ENCODE results near the gene SNTG2.

Gene SNTG2

DNA sequence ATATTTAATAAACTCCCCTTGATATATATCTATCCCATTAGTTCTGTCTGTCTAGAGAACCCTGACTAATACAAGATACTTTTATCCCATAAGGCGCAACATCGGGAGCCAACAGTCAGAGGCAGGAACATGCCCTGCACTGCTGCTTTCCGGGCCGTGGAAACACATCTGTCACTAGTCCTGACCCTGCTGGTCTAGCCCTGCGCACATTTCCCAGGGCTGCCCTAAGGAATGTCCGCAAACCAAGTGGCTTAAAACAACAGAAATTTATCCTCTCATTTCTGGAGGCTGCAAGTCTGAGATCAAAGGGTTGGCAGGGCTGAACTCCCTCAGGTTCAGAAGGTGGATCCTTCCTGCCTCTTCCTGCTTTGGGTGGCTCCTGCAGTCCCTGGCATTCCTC is 348.4 kb downstream of the SNTG2 start:
- no peak for DNase-seq

DNA sequence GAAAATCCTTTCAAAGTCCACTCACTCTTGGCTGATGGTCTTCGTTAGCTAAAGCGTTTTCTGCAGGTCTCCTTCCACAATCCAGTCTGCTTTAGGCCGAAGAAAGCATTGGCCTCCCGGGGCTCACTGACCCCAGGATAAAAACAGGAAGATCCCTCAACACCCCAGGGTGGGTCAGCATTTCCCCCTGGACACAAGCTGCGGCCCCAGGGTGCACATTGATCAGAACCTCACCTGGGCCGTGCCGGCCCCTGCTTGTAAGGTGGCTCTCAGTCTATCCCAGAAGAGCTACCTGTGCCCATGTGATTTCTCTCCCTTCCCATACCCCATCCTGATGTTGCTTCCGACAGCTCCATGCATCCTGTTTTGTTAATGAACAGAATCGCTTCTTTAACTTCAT is 349.6 kb downstream of the SNTG2 start:
- no peak for DNase-seq

DNA sequence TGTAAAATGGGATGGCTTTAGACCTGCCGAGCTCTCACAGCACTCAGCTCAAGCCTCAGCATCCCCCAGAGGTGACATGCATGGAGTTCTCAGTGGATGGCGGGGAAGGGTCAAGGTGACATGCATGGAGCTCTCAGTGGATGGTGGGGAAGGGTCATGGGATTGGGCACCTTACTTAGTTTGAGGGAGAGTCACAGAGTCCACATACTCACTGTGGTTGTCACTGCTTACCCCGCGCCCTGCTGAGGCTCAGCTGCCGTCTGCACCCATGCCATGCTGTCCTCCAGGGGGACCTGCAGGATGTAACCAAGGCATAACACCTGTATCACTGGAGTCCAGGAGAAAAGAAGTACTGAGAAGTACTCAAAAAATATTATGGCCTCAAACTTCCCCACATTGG is 350.4 kb downstream of the SNTG2 start:
- no peak for DNase-seq

DNA sequence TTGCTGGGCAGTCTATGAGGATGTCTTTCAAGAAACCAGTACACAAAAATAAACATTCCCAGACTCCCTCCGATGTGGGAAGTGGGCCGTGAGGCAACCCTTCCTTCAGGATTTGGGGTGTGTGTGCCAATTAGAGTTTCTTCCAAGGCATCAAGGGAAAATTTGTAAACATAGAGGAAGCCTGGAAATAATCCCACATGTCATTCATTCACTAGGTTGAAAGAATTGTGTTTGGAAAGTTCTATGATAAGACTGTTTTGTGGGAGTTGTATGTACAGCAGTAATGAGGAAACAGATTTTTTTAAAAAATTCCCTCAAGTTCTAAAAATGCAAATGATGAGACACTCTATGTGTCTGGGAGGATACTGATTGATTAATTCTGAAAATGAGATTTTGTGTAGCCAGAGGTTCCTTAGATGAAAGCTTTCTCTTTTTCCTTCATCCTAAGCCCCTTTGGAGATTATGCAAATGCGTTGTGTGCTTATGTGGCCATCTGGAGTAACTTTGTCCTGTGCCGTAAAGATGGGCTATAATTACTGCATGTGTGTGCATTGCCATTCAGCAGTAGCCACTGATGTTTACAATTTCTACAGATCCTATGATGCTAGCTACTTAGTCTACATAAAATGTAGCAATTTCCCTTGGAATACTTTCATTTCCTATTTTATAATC is 354.8 kb downstream of the SNTG2 start:
- DNase-seq, result no peak

DNA sequence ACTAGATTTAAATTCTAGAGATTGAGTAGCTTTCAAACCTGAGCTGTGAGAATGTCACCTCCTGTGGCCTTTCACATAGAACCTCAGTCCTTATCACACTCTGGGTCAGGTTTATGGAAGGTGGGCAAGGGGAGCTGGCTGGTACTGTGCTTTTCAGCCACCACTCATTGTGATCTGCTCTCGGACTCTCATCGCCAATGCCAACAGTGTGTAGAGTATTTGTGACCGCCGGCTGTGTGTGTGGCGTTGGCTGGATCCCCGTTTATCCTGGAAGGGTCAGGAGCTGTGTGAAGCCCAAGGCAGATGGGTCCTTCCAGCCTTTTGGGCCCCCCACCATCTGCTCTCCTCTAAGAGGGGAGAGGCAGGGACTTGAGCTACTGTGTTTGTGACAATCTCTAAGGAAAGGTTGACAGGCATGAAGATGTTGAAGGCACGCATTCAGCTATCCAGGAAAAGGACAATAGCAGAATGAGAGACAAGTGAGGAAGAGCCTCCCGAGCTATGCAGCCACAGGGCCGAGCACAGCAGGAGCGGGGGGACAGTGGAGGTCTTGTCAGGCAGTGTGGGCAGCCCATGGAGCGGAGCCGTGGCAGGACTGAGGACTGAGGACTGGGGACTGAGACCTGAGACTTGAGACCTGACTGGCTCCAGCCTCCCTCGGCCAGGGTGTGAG is 355.5 kb downstream of the SNTG2 start:
- no peak for DNase-seq

DNA sequence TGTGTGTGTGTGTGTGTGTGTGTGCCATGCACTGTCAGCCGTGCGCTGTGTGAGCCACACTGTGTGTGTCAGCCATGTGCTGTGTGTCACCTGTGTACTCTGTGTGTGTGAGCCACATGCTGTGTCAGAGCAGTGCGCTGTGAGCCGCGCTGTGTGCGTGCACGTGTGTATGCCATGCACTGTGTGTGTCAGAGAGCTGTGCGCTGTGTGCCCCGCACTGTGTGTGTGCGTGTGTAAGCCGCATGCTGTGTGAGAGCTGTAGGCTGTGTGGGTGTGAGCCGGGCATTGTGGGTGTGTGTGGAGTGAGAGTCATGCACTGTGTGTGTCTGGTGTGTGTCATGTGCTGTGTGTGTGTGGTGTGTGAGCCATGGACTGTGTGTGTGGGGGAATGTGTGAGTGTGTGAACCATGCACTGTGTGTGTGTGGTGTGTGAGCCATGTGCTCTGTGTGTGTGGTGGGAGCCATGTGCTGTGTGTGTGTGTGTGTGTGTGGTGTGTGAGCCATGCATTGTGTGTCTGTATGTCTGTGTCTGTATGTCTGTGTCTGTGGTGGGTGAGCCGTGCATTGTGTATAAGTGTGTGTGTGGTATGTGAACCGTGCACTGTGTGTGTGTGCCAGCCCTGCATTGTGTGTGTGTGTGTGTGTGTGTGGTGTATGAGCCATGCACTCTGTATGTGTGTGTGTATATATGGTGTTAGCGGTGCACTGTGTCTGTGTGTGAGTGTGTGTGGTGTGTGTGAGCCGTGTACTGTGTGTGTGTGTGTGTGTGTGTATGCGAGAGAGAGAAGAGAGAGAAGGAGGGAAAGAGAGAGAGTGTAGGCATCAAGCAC is 356.3 kb downstream of the SNTG2 start:
- no peak for DNase-seq

DNA sequence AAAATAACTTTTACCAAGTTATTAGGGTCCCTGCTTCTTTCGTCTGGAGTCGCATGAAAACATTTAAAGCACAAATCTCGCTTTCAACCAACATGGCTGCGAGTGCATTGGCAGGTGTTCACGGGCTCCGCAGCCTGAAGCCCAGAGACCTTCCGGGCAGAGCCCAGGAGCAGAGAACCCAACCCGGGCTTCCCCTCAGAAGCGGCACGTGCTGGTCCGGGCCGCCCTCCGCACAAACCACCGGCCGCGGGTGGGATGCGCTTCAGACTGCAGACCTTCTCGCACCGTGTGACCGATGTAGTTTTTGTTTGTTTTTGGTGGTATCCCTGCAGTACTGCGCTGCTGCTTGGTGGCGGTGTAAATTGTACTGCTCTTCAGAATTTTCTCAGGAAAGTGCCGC is 357.0 kb downstream of the SNTG2 start:
- no peak for DNase-seq

DNA sequence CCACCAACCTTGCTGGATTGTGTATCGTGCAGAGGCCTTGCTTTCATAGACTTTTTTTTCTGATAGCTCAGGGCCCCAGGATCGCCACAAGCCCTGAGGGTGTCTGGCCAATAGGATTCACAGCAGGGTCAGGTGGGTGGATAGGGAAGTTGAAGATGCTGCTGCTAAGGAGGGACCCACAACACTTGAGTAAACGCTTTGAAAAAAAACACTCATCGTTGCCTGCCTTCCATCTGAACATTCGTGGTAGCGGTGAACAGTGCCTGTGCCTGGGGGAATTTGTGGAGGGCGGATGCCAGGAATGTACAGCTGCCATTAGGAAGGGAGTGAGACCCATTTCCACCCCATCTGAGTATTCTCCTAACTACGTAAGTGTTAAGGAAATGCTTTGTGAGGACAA is 358.0 kb downstream of the SNTG2 start:
- no peak for DNase-seq

DNA sequence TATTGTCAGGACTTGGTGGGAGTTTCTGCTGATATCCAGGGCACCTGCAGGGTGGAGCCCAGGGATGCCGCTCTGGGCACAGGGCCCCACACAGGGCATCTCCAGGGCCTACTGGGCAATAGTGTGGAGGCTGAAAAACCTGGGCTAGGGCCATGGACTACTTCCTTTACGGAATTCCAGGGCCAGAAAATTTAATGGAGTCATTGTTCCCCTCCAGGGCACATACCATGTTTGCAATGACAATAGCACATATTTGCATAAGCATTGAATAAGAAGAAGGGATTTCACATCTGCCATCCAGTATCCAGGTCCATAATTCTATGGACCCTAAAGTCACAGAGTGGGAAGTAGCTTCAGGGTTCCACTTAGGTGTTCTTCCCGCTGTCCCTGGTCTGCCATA is 358.9 kb downstream of the SNTG2 start:
- no peak for DNase-seq

DNA sequence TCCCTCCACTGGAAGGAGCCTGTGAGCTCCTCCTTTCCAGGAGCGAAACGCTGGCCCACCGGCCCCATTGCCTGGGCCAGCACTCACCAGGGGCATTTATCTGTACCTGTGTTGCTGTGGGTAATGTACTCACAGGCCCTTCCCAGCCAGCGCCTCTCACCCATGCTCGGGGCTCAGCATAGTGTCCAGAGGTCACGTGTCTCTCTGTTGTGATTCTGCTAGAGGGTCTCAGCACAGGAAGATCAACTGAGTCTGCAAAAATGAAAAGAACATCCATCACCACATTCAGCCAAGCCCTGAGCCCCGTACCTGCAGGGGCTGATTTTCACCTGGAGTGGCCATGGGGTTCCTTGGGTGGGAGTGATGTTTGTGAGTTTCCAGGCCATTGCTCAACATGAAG is 359.6 kb downstream of the SNTG2 start:
- DNase-seq, result no peak

DNA sequence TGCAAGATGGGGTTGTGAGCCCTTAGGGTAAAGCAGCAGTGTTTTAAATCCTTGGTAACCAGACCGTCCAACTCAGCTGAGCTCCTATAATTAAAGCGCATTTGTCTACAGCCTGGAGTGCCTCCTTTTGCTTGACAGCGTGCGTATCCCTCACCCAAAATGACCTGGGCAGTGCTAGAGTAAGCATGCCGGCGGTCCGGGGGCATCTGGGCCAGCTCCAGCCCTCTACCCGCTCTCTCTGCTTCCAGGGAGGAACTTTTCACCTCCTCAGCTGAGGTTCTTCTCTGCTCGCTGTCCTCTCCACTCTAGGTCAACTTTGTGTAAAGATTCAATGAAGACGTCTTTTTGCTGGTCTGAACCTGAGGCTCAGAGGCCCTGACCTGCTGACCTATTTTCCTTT is 360.2 kb downstream of the SNTG2 start:
- no peak for DNase-seq

DNA sequence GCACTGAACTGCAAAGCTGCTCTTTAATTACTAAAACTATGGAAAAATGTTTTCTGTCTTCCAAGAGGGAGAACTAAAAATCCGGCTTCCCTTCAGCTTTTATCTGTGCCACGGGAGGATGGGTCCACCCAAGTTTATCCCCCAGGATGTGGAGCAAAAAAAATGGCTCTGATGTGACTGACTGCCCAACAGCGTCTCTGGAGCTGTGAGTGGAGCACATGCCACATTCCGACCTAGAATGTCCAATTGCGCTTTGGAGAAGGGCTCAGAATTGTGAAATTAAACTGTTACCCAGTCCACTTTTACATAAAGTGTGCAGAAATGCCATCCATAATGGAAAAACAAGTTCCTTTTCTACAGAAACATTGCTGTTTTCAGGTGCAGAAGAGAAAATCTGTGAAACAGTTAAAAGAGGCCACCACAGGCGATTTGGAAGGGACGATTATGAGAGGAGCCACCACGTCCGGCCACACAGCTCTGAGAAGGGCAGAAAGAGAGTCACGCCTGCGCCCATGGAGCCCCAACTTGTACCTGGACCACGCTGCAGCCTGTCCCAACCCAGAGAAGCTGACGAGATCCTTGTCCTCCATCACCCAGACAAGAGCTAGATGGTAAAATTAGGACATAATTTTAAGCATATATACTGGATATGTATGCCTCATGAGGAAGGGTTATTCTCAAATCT is 362.7 kb downstream of the SNTG2 start:
- no peak for DNase-seq

DNA sequence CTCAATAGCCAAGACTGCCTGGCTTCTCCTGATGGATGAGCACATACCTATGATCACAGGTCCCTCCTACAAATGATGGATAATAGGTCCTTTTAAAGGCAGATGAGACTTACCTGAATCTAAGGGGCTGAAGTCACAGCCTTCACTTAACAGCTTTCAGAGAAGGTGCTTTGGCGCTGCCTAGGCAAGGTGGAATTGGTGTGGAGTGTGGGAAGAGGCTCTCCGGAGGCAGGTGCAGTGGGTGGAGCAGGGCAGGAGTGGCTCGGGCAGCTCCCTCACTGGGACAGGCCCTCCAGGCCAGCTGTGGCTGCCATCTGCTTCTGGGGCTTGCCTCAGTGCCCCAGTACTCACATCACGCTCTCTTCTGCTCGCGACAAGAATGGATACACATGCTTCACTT is 363.6 kb downstream of the SNTG2 start:
- DNase-seq, result no peak

DNA sequence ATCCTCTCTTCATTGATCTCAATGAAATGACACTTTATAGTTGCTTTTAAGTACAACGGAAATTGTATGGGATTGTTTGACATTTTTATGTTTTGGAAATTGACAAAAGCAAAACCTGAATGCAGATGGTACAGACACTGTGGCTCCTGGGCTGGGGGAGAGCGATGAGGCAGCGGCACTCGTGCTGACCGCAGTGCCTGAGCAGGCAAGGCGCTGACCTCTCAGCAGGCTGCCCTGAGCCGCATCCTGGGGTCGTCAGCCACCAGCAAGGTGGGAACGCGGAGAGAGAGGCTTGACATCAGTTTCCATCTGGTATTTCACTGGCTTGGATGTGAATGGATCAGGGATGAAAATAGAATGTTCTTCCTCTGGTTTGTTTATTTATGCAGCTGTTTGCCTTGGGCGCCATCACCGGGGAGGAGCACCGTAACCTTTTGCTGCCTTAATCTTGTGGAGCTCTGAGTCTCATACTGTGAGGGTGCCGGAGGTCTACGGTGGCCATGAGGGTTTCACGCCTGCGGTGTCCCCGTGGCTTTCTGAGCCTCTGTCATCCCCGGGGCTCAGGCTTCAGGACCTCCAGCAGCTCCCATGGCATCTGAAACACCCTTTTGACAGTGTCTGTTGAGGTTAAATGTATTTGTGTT is 367.8 kb downstream of the SNTG2 start:
- no peak for DNase-seq

DNA sequence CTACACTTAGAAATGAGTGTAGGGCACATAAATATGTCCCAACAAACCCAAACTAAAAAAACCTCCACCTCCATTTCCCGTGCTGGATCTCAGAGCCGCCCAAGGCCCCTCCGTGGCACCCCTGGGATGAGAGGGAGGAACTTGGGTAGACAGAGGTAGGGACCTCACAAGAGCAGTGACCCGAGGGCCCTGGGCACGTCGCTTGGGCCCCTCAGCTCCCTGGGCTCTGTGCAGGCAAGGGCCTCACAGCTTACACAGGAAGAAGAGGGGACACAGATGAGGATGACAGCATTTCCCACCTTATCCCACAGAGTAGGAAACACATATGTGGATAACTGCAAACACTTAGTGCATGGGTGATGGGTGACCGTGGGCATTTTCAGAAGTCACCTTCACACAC is 368.7 kb downstream of the SNTG2 start:
- DNase-seq, result no peak

DNA sequence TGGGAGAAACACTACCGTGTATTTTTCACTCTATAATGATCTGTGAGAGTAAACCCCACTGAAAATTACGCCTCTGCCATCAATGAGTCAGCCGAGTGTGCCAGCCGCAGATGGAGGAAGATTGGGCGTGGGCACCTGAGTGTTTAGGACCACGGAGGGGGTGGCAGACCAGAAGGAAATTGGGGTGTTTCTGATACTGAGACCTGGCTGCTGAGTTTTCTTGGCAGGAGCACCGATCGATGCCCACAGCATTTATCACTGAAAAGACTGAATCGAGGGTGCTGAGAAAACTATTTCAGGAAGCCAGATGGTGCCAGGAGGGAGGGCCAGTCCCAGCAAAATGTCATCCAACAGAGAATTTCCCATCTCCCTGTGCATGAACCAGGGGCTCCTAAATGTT is 370.7 kb downstream of the SNTG2 start:
- DNase-seq, result no peak

DNA sequence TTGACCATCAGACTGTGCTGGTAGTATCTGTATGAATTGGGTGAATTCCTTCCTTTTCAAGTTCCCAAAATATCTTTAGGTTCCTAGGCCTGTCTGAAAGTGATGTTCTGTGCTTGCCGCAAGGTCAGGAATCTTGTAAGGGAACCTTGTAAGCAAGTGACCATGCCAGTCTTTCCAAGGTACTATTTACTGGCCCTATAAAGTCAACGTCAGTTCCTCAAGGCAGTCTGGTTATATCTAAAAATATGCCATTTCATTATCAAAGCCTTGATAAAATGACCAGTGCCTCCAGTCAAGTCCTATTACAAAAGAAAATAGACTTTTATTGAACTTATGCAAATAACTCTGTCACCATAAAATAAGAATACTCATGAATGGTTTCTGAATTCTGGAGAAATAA is 374.2 kb downstream of the SNTG2 start:
- no peak for DNase-seq

DNA sequence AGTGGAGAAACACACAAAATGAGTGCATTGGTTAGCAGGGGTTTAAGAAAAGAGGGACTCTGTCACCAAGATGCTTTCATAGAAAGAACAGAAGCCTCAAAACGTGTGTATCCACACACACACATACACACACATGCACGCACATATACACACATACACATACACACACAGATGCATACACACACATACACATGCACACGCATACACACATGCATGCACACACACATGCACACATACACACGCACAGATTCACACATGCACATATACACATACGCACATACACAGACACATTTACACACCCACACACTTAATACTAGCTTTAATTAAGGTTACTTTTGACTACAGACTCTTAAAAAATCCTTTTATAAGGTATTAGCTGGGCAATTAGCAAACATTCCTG is 378.0 kb downstream of the SNTG2 start:
- no peak for DNase-seq

DNA sequence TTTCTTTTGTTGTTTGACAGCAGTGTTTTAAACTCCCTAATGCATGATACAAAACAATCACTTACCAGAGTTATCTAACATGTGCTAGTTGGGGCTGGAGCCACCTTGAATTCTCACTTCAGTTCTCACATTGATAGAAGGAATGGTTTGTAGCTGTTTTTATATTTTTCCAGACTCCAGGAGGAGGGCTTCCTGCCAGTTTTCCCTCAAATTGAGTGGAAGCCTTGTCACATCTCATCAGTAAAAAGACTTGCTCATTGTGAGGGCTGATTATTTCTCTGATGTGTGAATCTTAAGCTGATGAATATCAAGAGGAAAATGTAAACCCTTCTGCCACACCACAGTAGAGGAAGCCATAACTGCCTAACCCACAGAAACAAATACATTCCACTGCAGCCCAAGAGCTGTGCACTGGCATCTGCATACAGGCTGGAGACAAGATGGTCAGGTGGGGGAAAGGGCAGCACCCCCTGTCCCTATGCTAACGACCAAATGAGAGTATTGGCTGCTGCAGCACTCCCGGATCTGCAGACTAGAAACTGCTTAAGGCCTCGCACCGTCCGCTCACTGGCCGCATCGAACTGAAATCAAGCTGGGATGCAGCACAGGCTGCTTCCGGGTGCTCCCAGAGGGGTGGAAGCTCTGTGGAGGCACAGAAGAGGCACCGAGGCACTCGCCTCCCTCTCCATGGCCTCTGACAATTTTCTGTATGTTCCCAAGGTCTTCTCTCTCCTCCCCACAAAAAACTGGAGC is 388.9 kb downstream of the SNTG2 start:
- no peak for DNase-seq

DNA sequence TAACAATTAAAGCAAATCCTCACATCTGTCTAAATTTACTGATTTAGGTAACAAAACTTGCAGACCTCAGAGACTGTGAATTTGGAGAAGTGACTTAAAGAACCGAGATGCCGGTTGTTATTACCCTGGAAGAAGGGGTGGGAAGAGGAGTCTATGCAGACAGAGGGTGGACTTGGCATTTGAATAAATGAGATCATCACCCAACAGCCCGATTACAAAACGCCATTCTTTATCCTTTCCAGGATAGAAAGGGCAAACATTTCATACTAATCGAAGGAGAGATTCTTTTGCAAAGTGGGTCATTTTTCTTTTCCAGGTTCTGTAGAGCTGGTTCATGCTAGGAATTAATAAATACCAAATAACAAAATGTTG is 389.5 kb downstream of the SNTG2 start:
- no peak for DNase-seq

DNA sequence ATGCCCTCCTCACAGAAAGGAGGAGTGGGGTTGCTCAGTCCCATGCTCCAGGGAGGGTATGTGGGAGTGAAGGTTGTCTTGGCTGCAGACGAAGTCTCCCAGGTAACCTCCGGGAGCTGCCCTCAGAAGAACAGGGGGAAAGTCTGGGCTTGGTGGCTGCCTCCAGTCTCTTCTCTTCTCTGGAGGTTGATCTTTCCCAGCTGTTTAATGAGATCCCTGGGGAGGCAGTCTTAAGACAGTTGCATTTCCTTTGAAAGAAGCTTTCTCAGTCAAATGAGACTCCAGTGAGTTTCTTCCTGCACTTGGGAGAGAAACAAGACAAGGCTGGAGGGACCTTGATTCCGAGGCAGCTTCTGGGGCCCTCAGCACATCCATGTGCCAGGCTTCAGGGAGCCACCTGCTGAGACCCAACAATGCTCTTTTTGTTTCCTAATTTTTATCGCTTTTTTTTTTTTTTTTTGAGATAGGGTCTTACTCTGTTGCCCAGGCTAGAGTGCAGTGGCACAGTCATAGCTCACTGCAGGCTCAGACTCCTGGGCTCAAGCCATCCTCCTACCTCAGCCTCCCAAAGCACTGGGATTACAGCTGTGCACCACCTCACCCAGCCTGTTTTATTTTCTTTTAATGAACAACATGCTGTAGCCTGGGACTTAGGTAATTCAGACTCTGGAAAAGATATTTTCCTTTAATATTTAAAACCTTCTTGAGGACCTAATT is 390.9 kb downstream of the SNTG2 start:
- no peak for DNase-seq

DNA sequence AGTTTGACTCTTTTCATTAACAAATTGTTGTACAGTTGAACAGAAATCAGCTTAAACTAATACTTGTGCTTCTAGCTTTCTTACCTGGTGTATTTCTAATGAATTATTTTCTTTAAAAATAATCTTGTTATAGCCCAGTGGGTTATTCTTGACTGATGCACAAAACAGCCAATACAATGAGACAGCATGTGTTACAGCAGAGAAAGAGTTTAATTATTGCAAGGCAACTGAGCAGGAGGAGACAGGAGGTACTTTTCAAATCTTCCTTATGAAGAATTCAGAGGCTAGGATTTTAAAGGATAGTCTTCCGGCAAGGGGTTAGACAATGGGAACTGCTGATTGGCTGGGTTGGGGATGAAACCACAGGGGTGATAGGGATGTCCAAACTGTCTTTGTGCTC is 398.1 kb downstream of the SNTG2 start:
- no peak for DNase-seq

Data from NCI-H1105 treated with DMSO at 0.1 percent for 48 hours (cell line).